ENCODE results near the gene DLGAP4. TPM values are rescaled to one million over a fixed set of nuclear protein-coding genes. Genes with fewer than 3 reads are reported as not detected.

DLGAP4 gene
- polyA plus RNA-seq, 2 of the 4 experiments (the other 2 are of a cell fraction), result 11.9 to 36.7 TPM

GRCh38 chr20:36498386-36499179 is 192.4 kb downstream of the DLGAP4 start:
- CTCF ChIA-PET, result interaction anchor here (0.6 kb wide), 1 partner anchor 13 kb away, joined by 3 read pairs; no protein-coding TSS in a partner anchor

GRCh38 chr20:36499211-36499610 is 193.1 kb downstream of the DLGAP4 start:
- ChIA-PET POLR2A (no interaction called here), CTCF (no interaction called here)
- Histone ChIP-seq H3K4me1 (no peaks in the 10 kb centered on the region), H3K4me2 (no peak overlapping the region), H3K27ac (no peak overlapping the region), H3K9me3 (no peaks in the 10 kb centered on the region), H3K4me3 (no peak overlapping the region)
- FAIRE-seq (no peak), DNase-seq (ENCODE audit: low read depth in 1 of 2, low spot score in 1 of 2) (no peak), ATAC-seq (no peak)
- TF ChIP-seq MYC (IDR thresholded peaks at IDR 0.05; ENCODE audit: borderline replicate concordance, low read length), result no peak
- no peak for TF ChIP-seq SMC3 (IDR thresholded peaks at IDR 0.05)
- WGBS (ENCODE audit: missing lambda C conversion rate), result 92% methylated on average over 24 of the region's 26 CpGs

More at GRCh38 chr20:36498386-36499179, 192.4 kb downstream of the DLGAP4 start:
- no peak for ATAC-seq
- FAIRE-seq, result no peak
- DNase-seq (ENCODE audit: low read depth in 1 of 2, low spot score in 1 of 2), result no peak
- H3K9me3 ChIP-seq, result no peaks in the 10 kb centered on the region
- POLR2A ChIA-PET, result no interaction called here
- H3K4me2 ChIP-seq, result no peak overlapping the region
- no peaks in the 10 kb centered on the region for H3K4me1 ChIP-seq
- H3K4me3 ChIP-seq, result no peak overlapping the region
- H3K27ac ChIP-seq, result no peak overlapping the region
- WGBS (ENCODE audit: missing lambda C conversion rate), result 93% methylated on average over 14 of the region's 14 CpGs
- TF ChIP-seq SMC3 (IDR thresholded peaks at IDR 0.05), result no peak
- TF ChIP-seq NR3C1 (IDR thresholded peaks at IDR 0.05), result no peak
- no peak for TF ChIP-seq ZNF302 (CRISPR knock-in tag; IDR thresholded peaks at IDR 0.05)
- no peak for TF ChIP-seq E2F6 (IDR thresholded peaks at IDR 0.05; ENCODE audit: borderline replicate concordance, low read depth)
- TF ChIP-seq HMGXB4 (CRISPR knock-in tag; IDR thresholded peaks at IDR 0.05; ENCODE audit: borderline replicate concordance), result no peak
- TF ChIP-seq KDM5A (IDR thresholded peaks at IDR 0.05), result no peak
- TF ChIP-seq TFCP2L1 (CRISPR knock-in tag; IDR thresholded peaks at IDR 0.05), result no peak
- no peak for TF ChIP-seq HDAC2 (IDR thresholded peaks at IDR 0.05)
- TF ChIP-seq MAFK (IDR thresholded peaks at IDR 0.05; ENCODE audit: partially characterized antibody), result no peak
- TF ChIP-seq HOXB5 (CRISPR knock-in tag; IDR thresholded peaks at IDR 0.05), result no peak
- no peak for TF ChIP-seq CBX2 (IDR thresholded peaks at IDR 0.05; ENCODE audit: borderline replicate concordance, low read depth)
- no peak for TF ChIP-seq ATOH8 (CRISPR knock-in tag; IDR thresholded peaks at IDR 0.05; ENCODE audit: low read depth)
- TF ChIP-seq ELK1 (IDR thresholded peaks at IDR 0.05; ENCODE audit: low read depth, low read length), result no peak
- TF ChIP-seq BHLHE40 (IDR thresholded peaks at IDR 0.05; ENCODE audit: low read depth, low read length), result no peak
- TF ChIP-seq ZSCAN20 (CRISPR knock-in tag; IDR thresholded peaks at IDR 0.05), result no peak
- no peak for TF ChIP-seq USF2 (IDR thresholded peaks at IDR 0.05)
- no peak for TF ChIP-seq EP300 (IDR thresholded peaks at IDR 0.05)
- no peak for TF ChIP-seq HEYL (CRISPR knock-in tag; IDR thresholded peaks at IDR 0.05)
- no peak for TF ChIP-seq NFE2L2 (conservative IDR thresholded peaks at IDR 0.05; ENCODE audit: low read length)
